ENCODE measurements around the gene IGF1R. TPM values are rescaled to one million over a fixed set of nuclear protein-coding genes. Genes with fewer than 3 reads are reported as not detected.

IGF1R gene
- total RNA-seq, 1 donor from 2014 or later, result 97.7 TPM

GRCh38 chr15:98965597-98965996 lies 317.3 kb downstream of the IGF1R start:
- Histone ChIP-seq H3K4me3 (no peak overlapping the region), H3K4me1 (peaks cover 15% of the 10 kb centered on the region), H3K36me3 (peaks cover 0 to 25% of the 10 kb centered on the region in 2 donors), H3K27me3 (no peaks in the 10 kb centered on the region), H3K27ac (no peak overlapping the region), H3K9me3 (no peaks in the 10 kb centered on the region)
- intact Hi-C loops (cut with DNase I), result no loop called here
- TF ChIP-seq, protein P1, sequence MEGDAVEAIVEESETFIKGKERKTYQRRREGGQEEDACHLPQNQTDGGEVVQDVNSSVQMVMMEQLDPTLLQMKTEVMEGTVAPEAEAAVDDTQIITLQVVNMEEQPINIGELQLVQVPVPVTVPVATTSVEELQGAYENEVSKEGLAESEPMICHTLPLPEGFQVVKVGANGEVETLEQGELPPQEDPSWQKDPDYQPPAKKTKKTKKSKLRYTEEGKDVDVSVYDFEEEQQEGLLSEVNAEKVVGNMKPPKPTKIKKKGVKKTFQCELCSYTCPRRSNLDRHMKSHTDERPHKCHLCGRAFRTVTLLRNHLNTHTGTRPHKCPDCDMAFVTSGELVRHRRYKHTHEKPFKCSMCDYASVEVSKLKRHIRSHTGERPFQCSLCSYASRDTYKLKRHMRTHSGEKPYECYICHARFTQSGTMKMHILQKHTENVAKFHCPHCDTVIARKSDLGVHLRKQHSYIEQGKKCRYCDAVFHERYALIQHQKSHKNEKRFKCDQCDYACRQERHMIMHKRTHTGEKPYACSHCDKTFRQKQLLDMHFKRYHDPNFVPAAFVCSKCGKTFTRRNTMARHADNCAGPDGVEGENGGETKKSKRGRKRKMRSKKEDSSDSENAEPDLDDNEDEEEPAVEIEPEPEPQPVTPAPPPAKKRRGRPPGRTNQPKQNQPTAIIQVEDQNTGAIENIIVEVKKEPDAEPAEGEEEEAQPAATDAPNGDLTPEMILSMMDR (IDR thresholded peaks at IDR 0.05), result no peak
- no peak for TF ChIP-seq POLR2AphosphoS5 (IDR thresholded peaks at IDR 0.05; ENCODE audit: insufficient read depth in 1 of 2, low read depth in 1 of 2)
- DNase-seq (ENCODE audit: extremely low spot score in 2 of 2), result no peak

- Histone ChIP-seq H3K27me3 (no peaks in the 10 kb centered on the region), H3K9me3 (no peaks in the 10 kb centered on the region), H3K4me1 (peaks cover 15% of the 10 kb centered on the region), H3K36me3 (peaks cover 0 to 19% of the 10 kb centered on the region in 2 donors), H3K27ac (no peak overlapping the region), H3K4me3 (no peak overlapping the region)
- no peak for TF ChIP-seq POLR2AphosphoS5 (IDR thresholded peaks at IDR 0.05; ENCODE audit: insufficient read depth in 1 of 2, low read depth in 1 of 2)
- TF ChIP-seq, protein P1 (IDR thresholded peaks at IDR 0.05), result no peak
- no peak for TF ChIP-seq POLR2A (IDR thresholded peaks at IDR 0.05)
- no peak for DNase-seq (ENCODE audit: extremely low spot score in 2 of 2)
- intact Hi-C loops (cut with DNase I), result no loop called here
Measured at GRCh38 chr15:98966091-98966787, 317.9 kb downstream of the IGF1R start.

DNA sequence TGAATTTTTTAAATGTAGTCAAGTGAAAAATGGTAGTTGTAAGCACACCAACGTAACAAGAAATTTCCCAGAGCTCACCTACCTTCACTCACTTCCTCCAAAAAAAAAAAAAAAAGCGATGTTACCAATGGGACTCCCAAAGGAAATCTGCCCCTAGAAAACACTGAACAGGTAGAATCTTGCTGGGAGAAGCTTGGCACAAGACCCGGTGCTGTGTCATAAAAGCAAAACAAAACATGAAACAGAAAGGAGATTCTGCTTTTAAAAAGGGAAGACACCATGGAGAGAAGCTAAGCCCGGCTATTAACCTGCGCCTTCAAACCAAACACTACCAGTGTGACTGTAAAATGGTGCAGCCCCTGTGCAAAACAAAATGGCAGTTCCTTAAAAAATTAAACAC lies 318.8 kb downstream of the IGF1R start:
- H3K27ac ChIP-seq, result no peak overlapping the region
- intact Hi-C loops (cut with DNase I), result no loop called here
- TF ChIP-seq POLR2A (IDR thresholded peaks at IDR 0.05), result no peak
- TF ChIP-seq POLR2AphosphoS5 (IDR thresholded peaks at IDR 0.05; ENCODE audit: insufficient read depth in 1 of 2, low read depth in 1 of 2), result no peak
- TF ChIP-seq, protein P1 (IDR thresholded peaks at IDR 0.05), result no peak

DNA sequence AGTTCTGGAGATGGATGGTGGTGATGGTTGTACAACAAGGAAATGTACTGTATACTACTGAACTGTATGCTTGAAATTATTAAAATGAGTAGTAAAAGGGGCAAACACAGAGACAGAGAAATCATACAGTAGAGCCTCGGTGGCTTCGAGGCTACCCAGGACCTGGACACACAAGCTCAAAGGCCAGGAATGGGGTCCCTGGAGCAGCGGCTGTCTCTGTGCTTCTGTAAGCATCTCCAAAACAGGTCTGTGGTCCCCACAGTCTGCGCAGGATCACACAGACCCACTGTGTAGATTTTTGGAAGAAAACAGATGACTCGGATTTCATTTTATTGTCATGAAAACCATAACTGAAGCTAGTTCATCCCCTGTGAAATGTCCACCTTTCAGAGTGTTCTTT lies 319.6 kb downstream of the IGF1R start:
- H3K36me3 ChIP-seq, result peaks cover 0 to 3% of the 10 kb centered on the region in 2 donors
- H3K27ac ChIP-seq, result no peak overlapping the region
- no peak overlapping the region for H3K4me3 ChIP-seq
- TF ChIP-seq, protein P1 (IDR thresholded peaks at IDR 0.05), result no peak
- TF ChIP-seq POLR2AphosphoS5 (IDR thresholded peaks at IDR 0.05; ENCODE audit: insufficient read depth in 1 of 2, low read depth in 1 of 2) (no peak), POLR2A (IDR thresholded peaks at IDR 0.05) (no peak)
- H3K9me3 ChIP-seq, result no peaks in the 10 kb centered on the region
- no peaks in the 10 kb centered on the region for H3K27me3 ChIP-seq
- intact Hi-C loops (cut with DNase I), result no loop called here
- peaks cover 15% of the 10 kb centered on the region for H3K4me1 ChIP-seq
- peak in 1 of 2 donors; percentile 28 for DNase-seq (ENCODE audit: extremely low spot score in 2 of 2)

More for the DNA sequence above, 318.8 kb downstream of the IGF1R start:
- Histone ChIP-seq H3K27me3 (no peaks in the 10 kb centered on the region), H3K36me3 (peaks cover 0 to 11% of the 10 kb centered on the region in 2 donors), H3K4me1 (peaks cover 15% of the 10 kb centered on the region), H3K4me3 (no peak overlapping the region), H3K9me3 (no peaks in the 10 kb centered on the region)
- DNase-seq (ENCODE audit: extremely low spot score in 2 of 2), result peak in 1 of 2 donors; percentile 31

- TF ChIP-seq, protein P1 (IDR thresholded peaks at IDR 0.05), result no peak
- no peak for TF ChIP-seq POLR2A (IDR thresholded peaks at IDR 0.05)
- TF ChIP-seq POLR2AphosphoS5 (IDR thresholded peaks at IDR 0.05; ENCODE audit: insufficient read depth in 1 of 2, low read depth in 1 of 2), result no peak
- peak in 1 of 2 donors; percentile 46 for DNase-seq (ENCODE audit: extremely low spot score in 2 of 2)
- intact Hi-C loops (cut with DNase I), result no loop called here
- Histone ChIP-seq H3K4me1 (peaks cover 15% of the 10 kb centered on the region), H3K27ac (no peak overlapping the region), H3K4me3 (no peak overlapping the region), H3K36me3 (no peaks in the 10 kb centered on the region), H3K9me3 (no peaks in the 10 kb centered on the region), H3K27me3 (no peaks in the 10 kb centered on the region)
Measured at GRCh38 chr15:98968576-98968975, 320.2 kb downstream of the IGF1R start.
